Mucosa of descending colon (tissue), 3 donors: ENCODE data around the gene ITGA11. TPM values are rescaled to one million over a fixed set of nuclear protein-coding genes. Genes with fewer than 3 reads are reported as not detected.

Experiments
- ATAC-seq: fragments of 200-7000 bp; cut with Tn5 transposase; one replicate; pipeline ENCODE4 v1.9.1; 2020; ENCODE audit warnings: mild to moderate bottlenecking, moderate library complexity
- DNase-seq, 3 donors: peaks; one replicate each; pipeline ENCODE4 v3.0.0-alpha.2; 2020
- H3K36me3 ChIP-seq: fragments of 200-600 bp; one replicate; pipeline ENCODE4 v1.8.0; 2021; ENCODE audit warnings: low read depth, mild to moderate bottlenecking
- H3K4me1 ChIP-seq: fragments of 200-600 bp; one replicate; pipeline ENCODE4 v1.8.0; 2021; ENCODE audit warnings: low read depth, mild to moderate bottlenecking
- H3K4me3 ChIP-seq: fragments of 200-600 bp; one replicate; pipeline ENCODE4 v1.8.0; 2021; ENCODE audit warnings: mild to moderate bottlenecking
- H3K9me3 ChIP-seq: fragments of 200-600 bp; one replicate; pipeline ENCODE4 v1.8.0; 2021; ENCODE audit warnings: mild to moderate bottlenecking
- intact Hi-C, 2 donors: fragments of 100-400 bp; cut with DNase I in 1 of 2; cut with micrococcal nuclease in 1 of 2; formaldehyde crosslinking; loops; one replicate each; pipeline versions ENCODE4 v1.11.0 to v1.11.1; 2022; cut with DNase I, micrococcal nuclease
- total RNA-seq, 3 donors: library from RNA; stranded (reverse); fragmentation: NEBNext Ultra II Directional in 2 of 3; extraction: Animal tissue kit (Norgen Biotek cat#: 25700) in 2 of 3; gene quantifications; one replicate each; pipeline versions ENCODE4 v1.2.1 to v1.2.4, GENCODE V29; 2021 to 2023
- TF ChIP-seq, protein P1 (sequence below): fragments of 200-600 bp; IDR thresholded peaks from one replicate; pipeline ENCODE4 v1.8.0; 2022; ENCODE audit warnings: antibody characterized with exemption, mild to moderate bottlenecking
- donor health status: DM: no; HTN: no; CAD: no; lungs with moderate emphysema.
- donor health status: DM: no; HTN: no; CAD: no.
- donor health status: DM: no; HTN: yes; CAD: no.

The ITGA11 gene
- total RNA-seq, 3 donors from 2014 or later: 1.8 to 2.4 (median 2.1) TPM

DNA sequence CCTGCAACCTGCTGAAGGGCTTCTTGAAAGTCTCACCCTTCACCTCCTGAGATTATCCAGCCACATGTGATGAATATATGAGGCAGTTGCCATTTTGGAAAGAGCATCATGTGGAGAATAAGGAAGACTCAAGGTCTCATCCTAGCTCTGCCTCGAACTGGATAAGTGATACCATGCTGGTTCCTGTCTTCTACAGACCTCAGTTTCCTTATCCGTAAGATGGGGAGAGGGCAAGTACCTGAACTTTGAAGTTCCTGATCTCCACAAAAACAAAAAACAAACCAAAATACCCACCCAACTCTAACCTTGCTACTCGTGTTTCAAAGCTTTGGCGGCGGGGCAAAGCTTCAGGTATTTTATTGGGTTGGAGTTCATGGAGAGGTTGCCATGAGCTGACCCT lies 31.5 kb upstream of the ITGA11 start:
- no peaks in the 10 kb centered on the region for H3K36me3 ChIP-seq
- no peaks in the 10 kb centered on the region for H3K9me3 ChIP-seq
- intact Hi-C loops: no loop called here
- TF ChIP-seq, protein P1, sequence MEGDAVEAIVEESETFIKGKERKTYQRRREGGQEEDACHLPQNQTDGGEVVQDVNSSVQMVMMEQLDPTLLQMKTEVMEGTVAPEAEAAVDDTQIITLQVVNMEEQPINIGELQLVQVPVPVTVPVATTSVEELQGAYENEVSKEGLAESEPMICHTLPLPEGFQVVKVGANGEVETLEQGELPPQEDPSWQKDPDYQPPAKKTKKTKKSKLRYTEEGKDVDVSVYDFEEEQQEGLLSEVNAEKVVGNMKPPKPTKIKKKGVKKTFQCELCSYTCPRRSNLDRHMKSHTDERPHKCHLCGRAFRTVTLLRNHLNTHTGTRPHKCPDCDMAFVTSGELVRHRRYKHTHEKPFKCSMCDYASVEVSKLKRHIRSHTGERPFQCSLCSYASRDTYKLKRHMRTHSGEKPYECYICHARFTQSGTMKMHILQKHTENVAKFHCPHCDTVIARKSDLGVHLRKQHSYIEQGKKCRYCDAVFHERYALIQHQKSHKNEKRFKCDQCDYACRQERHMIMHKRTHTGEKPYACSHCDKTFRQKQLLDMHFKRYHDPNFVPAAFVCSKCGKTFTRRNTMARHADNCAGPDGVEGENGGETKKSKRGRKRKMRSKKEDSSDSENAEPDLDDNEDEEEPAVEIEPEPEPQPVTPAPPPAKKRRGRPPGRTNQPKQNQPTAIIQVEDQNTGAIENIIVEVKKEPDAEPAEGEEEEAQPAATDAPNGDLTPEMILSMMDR: no peak
- no peaks in the 10 kb centered on the region for H3K4me1 ChIP-seq
- ATAC-seq (no peak), DNase-seq (no peak)
- no peak overlapping the region for H3K4me3 ChIP-seq

DNA sequence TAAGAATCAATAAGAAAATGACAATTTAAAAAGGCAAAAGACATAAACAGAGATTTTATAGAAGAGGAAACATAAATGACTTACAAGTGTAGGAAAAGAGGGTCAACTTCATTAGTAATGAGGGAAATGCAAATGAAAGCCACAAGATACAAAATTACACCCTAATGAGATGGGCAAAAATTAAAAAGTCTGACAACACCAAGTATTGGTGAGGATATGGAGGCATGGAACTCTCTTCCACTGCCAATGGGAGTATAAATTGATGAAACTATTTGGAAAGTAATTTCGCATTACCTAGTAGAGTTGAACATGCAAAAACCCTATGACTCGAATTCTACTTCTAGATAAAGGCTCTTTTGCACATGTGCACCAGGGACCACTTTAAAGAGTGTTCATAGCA lies 28.2 kb upstream of the ITGA11 start:
- intact Hi-C loops: no loop called here
- DNase-seq (no peak), ATAC-seq (no peak)
- Histone ChIP-seq H3K4me3 (no peak overlapping the region), H3K36me3 (no peaks in the 10 kb centered on the region), H3K9me3 (no peaks in the 10 kb centered on the region), H3K4me1 (no peaks in the 10 kb centered on the region)
- TF ChIP-seq, protein P1: no peak

DNA sequence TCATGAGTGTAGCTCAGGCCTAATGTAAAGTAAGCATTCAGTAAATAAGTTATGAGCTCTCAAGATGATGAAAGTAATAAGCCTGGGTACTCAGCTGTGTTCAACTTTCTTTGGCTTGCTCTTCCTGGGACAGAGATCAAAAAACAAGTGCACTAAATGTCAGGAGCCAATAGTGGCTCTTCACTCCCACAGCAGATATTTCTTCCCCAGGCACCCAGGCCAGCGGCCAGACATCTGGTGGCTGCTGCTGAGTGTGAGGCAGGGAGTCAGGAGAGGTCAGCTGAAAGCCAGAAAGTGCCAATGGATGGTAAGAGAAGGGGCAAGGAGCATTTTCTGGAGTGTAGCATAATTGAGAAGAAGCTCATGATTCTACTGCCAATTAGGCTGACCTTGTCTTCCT lies 18.2 kb upstream of the ITGA11 start:
- DNase-seq (no peak), ATAC-seq (no peak)
- intact Hi-C loops: no loop called here
- Histone ChIP-seq H3K4me3 (no peak overlapping the region), H3K4me1 (no peaks in the 10 kb centered on the region), H3K36me3 (no peaks in the 10 kb centered on the region), H3K9me3 (no peaks in the 10 kb centered on the region)
- TF ChIP-seq, protein P1: no peak

DNA sequence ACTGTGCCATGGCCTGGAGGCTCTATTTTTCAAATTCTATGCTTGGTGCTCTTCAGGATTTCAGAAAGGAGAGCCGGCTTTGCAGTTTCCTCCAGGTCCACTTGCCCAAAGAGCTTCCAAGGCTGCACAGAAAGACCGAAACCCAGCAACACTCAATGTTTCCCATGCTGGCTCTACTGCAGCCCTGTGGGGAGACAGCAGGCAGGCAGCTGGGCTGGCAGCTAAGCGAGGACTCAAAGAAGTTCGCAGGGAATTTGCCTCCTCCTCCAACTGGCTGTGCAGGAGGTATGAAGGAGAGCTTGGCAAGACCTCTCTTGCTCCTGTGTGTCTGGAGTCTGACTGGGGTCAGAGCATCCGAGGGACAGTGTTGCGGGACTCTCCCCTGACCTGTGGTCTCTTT lies 17.4 kb upstream of the ITGA11 start:
- ATAC-seq (no peak), DNase-seq (no peak)
- TF ChIP-seq, protein P1: no peak
- no peaks in the 10 kb centered on the region for H3K9me3 ChIP-seq
- no peaks in the 10 kb centered on the region for H3K36me3 ChIP-seq
- no peaks in the 10 kb centered on the region for H3K4me1 ChIP-seq
- H3K4me3 ChIP-seq: no peak overlapping the region
- intact Hi-C loops: no loop called here

DNA sequence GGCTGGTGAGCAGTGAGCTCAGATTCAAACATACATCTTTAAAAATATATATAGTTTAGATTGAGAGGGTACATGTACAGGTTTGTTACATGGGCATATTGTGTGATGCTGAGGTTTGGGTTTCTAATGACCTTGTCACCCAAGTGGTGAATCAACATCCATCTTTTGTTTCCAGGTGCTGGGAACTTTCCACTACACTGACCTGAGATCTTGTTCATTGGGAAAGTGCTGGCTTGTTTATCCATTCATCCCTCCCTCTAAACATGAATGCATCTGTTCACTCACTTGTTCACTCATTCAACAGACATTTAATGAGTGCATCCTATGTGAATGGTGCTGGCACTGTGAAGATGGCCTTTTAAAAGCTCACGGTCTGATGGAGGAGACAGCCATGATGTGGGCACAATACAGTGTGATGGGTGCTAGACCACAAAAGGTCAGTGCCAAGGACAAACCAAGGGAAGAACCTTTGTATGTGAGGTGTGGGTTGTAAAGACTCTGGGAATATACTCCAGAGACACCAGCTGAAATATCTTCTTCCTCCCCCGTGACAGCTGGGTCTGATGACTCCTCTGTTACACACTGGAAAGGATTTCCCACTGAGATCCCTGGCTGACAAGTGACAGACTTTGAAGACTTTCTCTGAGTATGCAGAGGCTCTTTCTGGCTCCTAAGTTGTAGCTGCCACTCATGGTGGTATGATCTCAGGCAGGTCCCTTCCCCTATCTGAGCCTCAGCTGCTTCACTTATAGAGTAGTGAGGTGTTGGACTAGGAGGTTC lies 16.2 kb upstream of the ITGA11 start:
- no peaks in the 10 kb centered on the region for H3K4me1 ChIP-seq
- H3K4me3 ChIP-seq: no peak overlapping the region
- no peak for ATAC-seq
- intact Hi-C loops: no loop called here
- no peaks in the 10 kb centered on the region for H3K36me3 ChIP-seq
- H3K9me3 ChIP-seq: no peaks in the 10 kb centered on the region
- DNase-seq: no peak
- TF ChIP-seq, protein P1: no peak
